ENCODE data around the gene LIPE.

GRCh38 chr19:42445948-42446347 lies 18.8 kb upstream of the LIPE start:
- TF ChIP-seq, protein P1, sequence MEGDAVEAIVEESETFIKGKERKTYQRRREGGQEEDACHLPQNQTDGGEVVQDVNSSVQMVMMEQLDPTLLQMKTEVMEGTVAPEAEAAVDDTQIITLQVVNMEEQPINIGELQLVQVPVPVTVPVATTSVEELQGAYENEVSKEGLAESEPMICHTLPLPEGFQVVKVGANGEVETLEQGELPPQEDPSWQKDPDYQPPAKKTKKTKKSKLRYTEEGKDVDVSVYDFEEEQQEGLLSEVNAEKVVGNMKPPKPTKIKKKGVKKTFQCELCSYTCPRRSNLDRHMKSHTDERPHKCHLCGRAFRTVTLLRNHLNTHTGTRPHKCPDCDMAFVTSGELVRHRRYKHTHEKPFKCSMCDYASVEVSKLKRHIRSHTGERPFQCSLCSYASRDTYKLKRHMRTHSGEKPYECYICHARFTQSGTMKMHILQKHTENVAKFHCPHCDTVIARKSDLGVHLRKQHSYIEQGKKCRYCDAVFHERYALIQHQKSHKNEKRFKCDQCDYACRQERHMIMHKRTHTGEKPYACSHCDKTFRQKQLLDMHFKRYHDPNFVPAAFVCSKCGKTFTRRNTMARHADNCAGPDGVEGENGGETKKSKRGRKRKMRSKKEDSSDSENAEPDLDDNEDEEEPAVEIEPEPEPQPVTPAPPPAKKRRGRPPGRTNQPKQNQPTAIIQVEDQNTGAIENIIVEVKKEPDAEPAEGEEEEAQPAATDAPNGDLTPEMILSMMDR (conservative IDR thresholded peaks at IDR 0.05; ENCODE audit: low read depth, low read length), result no peak
- no peak for TF ChIP-seq EZH2 (IDR thresholded peaks at IDR 0.05; ENCODE audit: borderline replicate concordance, low read depth, low read length, poor library complexity, severe bottlenecking)

Data from A673 (cell line).